Measurements from ENCODE around the gene SLC5A12. TPM values are rescaled to one million over a fixed set of nuclear protein-coding genes. Genes with fewer than 3 reads are reported as not detected.

Gene SLC5A12
- total and polyA plus RNA-seq, 2 donors, result 0.05 to 0.18 TPM

DNA sequence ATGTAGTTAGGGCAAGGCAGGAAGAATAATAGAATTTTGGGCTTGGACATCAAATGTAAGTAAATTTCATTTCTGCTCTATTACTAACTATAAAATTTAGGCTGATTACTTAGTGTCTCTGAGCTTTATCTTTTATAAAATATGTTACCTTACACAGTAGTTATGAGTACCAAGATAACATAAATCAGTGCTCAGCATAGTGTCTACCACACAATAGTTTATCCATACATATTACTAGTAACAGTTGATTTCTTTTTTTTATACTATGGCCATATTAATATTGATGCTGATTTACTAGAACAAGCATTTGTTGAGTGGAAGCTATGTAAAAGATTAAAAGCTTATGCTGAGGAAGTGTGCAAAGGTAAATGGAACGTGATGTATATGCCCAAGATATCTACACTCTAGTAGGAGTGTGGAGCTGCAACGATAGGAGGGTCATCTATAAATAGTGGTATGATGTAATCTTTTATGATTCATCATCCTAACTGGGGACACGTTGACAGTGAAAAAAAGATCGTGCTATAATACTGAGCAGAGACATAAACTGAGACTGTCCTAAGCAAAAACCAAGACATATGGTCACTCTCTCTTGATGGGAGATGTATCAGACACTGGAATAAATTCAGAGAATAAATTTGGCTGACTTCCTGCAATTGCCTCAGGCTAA, 8.7 kb upstream of the SLC5A12 start:
- no peak overlapping the region for H3K4me3 ChIP-seq (ENCODE audit: low read length in 2 of 2)
- WGBS, result 86% methylated on average over 4 of the region's 4 CpGs
- no peak for DNase-seq (ENCODE audit: low read depth in 6 of 9, low spot score in 9 of 9)
- H3K36me3 ChIP-seq (ENCODE audit: control insufficient read depth in 2 of 2, insufficient read depth in 2 of 2, low read length in 1 of 2), result no peaks in the 10 kb centered on the region
- H3K27me3 ChIP-seq (ENCODE audit: control insufficient read depth in 2 of 2, insufficient read depth in 1 of 2, low read length in 1 of 2), result no peaks in the 10 kb centered on the region
- no peak overlapping the region for H3K27ac ChIP-seq (ENCODE audit: low read depth in 1 of 2, low read length in 1 of 2)
- no peaks in the 10 kb centered on the region for H3K4me1 ChIP-seq (ENCODE audit: control insufficient read depth in 2 of 2, insufficient read depth in 2 of 2, low read length in 2 of 2)
- H3K9me3 ChIP-seq (ENCODE audit: control insufficient read depth in 2 of 2, insufficient read depth in 1 of 2, low read length in 1 of 2), result no peaks in the 10 kb centered on the region

DNA sequence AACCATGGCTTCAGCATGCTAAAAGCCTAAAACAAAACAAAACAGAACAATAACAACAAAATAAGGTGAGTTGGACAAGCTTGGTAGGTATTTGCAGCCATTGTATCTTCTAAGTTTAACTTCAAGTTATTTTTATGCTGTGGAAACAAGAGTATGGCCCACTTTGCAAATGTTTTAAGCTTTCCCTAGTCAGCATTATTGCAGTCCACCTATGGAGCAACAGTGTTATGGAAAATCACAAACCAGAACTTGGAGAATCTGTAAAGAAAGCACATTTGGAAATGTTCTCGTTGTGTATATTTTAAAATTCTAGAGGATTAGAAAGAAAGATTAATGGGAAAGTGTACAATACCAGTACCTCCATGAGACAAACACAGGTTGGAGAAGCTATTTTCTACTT, 7.4 kb upstream of the SLC5A12 start:
- no peaks in the 10 kb centered on the region for H3K36me3 ChIP-seq (ENCODE audit: control insufficient read depth in 2 of 2, insufficient read depth in 2 of 2, low read length in 1 of 2)
- WGBS, result 85% methylated on average over 1 of the region's 1 CpG

DNA sequence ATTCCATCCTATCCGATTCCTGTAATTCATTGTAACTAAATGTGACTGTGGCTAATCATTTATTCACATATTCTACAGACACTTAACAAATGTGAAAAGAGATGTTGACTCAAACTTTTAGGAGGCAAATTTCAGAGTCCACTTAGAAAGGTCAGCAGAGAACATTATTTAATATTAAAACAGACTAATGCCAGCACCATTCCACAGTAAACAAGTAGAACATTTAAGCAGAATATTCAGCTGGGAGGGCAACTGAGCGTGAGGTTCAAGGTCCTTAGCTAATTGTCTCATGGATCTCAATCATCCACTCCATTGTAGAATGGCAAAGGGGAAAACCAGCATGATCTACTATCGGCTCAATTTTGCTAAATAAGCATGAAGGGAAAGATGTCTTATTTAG, 5.1 kb upstream of the SLC5A12 start:
- no peak for DNase-seq (ENCODE audit: low read depth in 6 of 9, low spot score in 9 of 9)
- 91% methylated on average over 3 of the region's 3 CpGs for WGBS
- H3K27me3 ChIP-seq (ENCODE audit: control insufficient read depth in 2 of 2, insufficient read depth in 1 of 2, low read length in 1 of 2), result no peaks in the 10 kb centered on the region
- no peaks in the 10 kb centered on the region for H3K4me1 ChIP-seq (ENCODE audit: control insufficient read depth in 2 of 2, insufficient read depth in 2 of 2, low read length in 2 of 2)
- H3K4me3 ChIP-seq (ENCODE audit: low read length in 2 of 2), result no peak overlapping the region
- no peaks in the 10 kb centered on the region for H3K36me3 ChIP-seq (ENCODE audit: control insufficient read depth in 2 of 2, insufficient read depth in 2 of 2, low read length in 1 of 2)
- no peaks in the 10 kb centered on the region for H3K9me3 ChIP-seq (ENCODE audit: control insufficient read depth in 2 of 2, insufficient read depth in 1 of 2, low read length in 1 of 2)
- H3K27ac ChIP-seq (ENCODE audit: low read depth in 1 of 2, low read length in 1 of 2), result no peak overlapping the region

More for the DNA sequence above, 7.4 kb upstream of the SLC5A12 start:
- DNase-seq (ENCODE audit: low read depth in 6 of 9, low spot score in 9 of 9), result no peak
- H3K27me3 ChIP-seq (ENCODE audit: control insufficient read depth in 2 of 2, insufficient read depth in 1 of 2, low read length in 1 of 2), result no peaks in the 10 kb centered on the region
- no peaks in the 10 kb centered on the region for H3K4me1 ChIP-seq (ENCODE audit: control insufficient read depth in 2 of 2, insufficient read depth in 2 of 2, low read length in 2 of 2)
- no peak overlapping the region for H3K27ac ChIP-seq (ENCODE audit: low read depth in 1 of 2, low read length in 1 of 2)
- H3K4me3 ChIP-seq (ENCODE audit: low read length in 2 of 2), result no peak overlapping the region
- no peaks in the 10 kb centered on the region for H3K9me3 ChIP-seq (ENCODE audit: control insufficient read depth in 2 of 2, insufficient read depth in 1 of 2, low read length in 1 of 2)

DNA sequence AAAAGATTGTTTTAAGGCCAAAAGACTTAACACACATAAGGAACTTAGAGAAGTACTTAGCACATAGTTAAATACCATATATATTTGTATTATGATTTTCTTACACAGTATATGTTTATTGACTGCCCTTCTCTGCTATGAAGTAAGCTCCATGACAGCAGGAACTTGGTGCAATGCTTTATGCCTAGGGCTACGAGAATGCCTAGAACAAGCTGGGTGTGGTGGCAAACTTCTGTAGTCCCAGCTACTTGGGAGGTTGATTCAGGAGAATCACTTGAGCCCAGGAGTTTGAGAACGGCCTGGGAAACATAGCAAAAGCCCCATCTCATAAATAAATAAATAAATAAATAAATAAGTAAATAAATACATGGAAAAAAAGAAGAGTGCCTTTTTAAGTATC, 1.9 kb downstream of the SLC5A12 start:
- Histone ChIP-seq H3K36me3 (ENCODE audit: control insufficient read depth in 2 of 2, insufficient read depth in 2 of 2, low read length in 1 of 2) (no peaks in the 10 kb centered on the region), H3K9me3 (ENCODE audit: control insufficient read depth in 2 of 2, insufficient read depth in 1 of 2, low read length in 1 of 2) (no peaks in the 10 kb centered on the region), H3K27me3 (ENCODE audit: control insufficient read depth in 2 of 2, insufficient read depth in 1 of 2, low read length in 1 of 2) (no peaks in the 10 kb centered on the region), H3K4me1 (ENCODE audit: control insufficient read depth in 2 of 2, insufficient read depth in 2 of 2, low read length in 2 of 2) (no peaks in the 10 kb centered on the region), H3K4me3 (ENCODE audit: low read length in 2 of 2) (no peak overlapping the region), H3K27ac (ENCODE audit: low read depth in 1 of 2, low read length in 1 of 2) (no peak overlapping the region)
- 74% methylated on average over 2 of the region's 2 CpGs for WGBS
- no peak for DNase-seq (ENCODE audit: low read depth in 6 of 9, low spot score in 9 of 9)

DNA sequence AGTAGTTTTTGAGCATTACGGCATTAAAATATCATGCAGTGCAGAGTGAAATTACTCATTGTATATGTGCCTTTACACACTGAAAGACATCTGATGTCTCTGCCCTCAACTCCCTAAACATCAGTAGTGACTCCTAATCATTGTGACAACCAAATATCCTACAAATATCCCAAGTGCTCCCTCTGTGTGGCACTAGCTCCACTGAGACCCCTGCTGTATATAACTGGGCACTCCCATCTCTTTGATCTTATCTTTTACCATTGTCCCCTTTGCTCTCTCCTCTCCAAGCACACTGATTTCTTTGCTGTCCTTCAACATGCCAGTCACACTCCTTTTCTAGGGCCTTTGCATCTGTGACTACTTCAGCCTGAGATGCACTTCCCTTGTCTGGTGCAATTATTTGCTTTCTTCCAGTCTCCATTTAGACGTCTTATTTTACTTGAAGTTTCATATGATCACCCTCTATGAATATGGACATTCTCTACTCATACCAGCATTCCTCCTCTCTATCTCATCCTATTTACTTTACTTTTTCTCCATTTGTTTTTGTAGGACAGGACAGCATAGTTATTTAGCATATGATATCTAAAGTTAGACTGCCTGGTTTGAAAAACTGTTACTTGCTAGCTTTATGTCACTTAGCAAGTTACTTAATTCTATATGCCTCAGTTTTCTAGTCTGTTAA, 2.4 kb downstream of the SLC5A12 start:
- no peaks in the 10 kb centered on the region for H3K9me3 ChIP-seq (ENCODE audit: control insufficient read depth in 2 of 2, insufficient read depth in 1 of 2, low read length in 1 of 2)
- H3K4me3 ChIP-seq (ENCODE audit: low read length in 2 of 2), result no peak overlapping the region
- no peaks in the 10 kb centered on the region for H3K4me1 ChIP-seq (ENCODE audit: control insufficient read depth in 2 of 2, insufficient read depth in 2 of 2, low read length in 2 of 2)
- no peaks in the 10 kb centered on the region for H3K27me3 ChIP-seq (ENCODE audit: control insufficient read depth in 2 of 2, insufficient read depth in 1 of 2, low read length in 1 of 2)
- no peaks in the 10 kb centered on the region for H3K36me3 ChIP-seq (ENCODE audit: control insufficient read depth in 2 of 2, insufficient read depth in 2 of 2, low read length in 1 of 2)
- WGBS, result 73% methylated on average over 2 of the region's 2 CpGs
- DNase-seq (ENCODE audit: low read depth in 6 of 9, low spot score in 9 of 9), result no peak
- no peak overlapping the region for H3K27ac ChIP-seq (ENCODE audit: low read depth in 1 of 2, low read length in 1 of 2)

DNA sequence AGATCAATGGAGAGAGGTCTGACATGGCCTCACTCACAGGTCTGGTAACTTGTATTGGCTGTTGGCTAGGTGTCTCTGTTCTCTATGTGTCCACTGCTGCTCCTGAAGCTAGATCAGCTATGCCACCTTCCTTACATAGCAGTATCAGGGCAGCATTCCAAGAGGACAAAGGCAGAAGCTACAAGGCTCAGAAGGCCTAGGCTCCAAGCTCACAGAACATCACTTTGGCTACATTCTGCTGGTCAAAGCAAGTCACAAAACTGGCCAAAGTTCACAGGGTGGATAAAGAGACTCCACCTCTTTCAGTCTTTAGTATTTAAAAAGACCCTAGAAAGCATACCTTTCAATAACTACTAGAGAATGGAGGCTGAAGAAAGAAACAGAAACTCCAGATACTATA, 4.1 kb downstream of the SLC5A12 start:
- Histone ChIP-seq H3K36me3 (ENCODE audit: control insufficient read depth in 2 of 2, insufficient read depth in 2 of 2, low read length in 1 of 2) (no peaks in the 10 kb centered on the region), H3K9me3 (ENCODE audit: control insufficient read depth in 2 of 2, insufficient read depth in 1 of 2, low read length in 1 of 2) (no peaks in the 10 kb centered on the region), H3K4me3 (ENCODE audit: low read length in 2 of 2) (no peak overlapping the region), H3K4me1 (ENCODE audit: control insufficient read depth in 2 of 2, insufficient read depth in 2 of 2, low read length in 2 of 2) (no peaks in the 10 kb centered on the region), H3K27ac (ENCODE audit: low read depth in 1 of 2, low read length in 1 of 2) (no peak overlapping the region), H3K27me3 (ENCODE audit: control insufficient read depth in 2 of 2, insufficient read depth in 1 of 2, low read length in 1 of 2) (no peaks in the 10 kb centered on the region)
- DNase-seq (ENCODE audit: low read depth in 6 of 9, low spot score in 9 of 9), result no peak

DNA sequence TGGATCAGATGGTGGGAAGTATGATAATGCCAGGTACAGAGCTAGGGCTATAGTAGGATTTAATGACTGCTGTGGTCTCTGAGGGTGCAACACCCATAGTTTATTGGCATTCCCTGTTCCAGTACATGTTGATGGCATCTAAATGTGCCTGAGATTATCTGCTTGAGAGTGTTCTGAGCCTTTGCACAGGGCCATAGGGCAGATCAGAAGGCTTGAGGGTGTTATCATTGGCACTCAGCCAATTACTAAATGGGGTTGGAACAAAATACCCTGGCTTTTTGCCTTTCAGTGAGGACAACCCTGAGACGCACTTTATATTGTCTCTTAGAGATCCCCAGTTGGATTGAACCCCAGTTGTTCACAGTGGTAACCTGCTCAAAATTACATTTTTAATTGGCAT, 6.7 kb downstream of the SLC5A12 start:
- Histone ChIP-seq H3K4me1 (ENCODE audit: control insufficient read depth in 2 of 2, insufficient read depth in 2 of 2, low read length in 2 of 2) (no peaks in the 10 kb centered on the region), H3K27me3 (ENCODE audit: control insufficient read depth in 2 of 2, insufficient read depth in 1 of 2, low read length in 1 of 2) (no peaks in the 10 kb centered on the region), H3K27ac (ENCODE audit: low read depth in 1 of 2, low read length in 1 of 2) (no peak overlapping the region), H3K9me3 (ENCODE audit: control insufficient read depth in 2 of 2, insufficient read depth in 1 of 2, low read length in 1 of 2) (no peaks in the 10 kb centered on the region), H3K4me3 (ENCODE audit: low read length in 2 of 2) (no peak overlapping the region), H3K36me3 (ENCODE audit: control insufficient read depth in 2 of 2, insufficient read depth in 2 of 2, low read length in 1 of 2) (no peaks in the 10 kb centered on the region)
- DNase-seq (ENCODE audit: low read depth in 6 of 9, low spot score in 9 of 9), result no peak
- 94% methylated on average over 1 of the region's 1 CpG for WGBS

DNA sequence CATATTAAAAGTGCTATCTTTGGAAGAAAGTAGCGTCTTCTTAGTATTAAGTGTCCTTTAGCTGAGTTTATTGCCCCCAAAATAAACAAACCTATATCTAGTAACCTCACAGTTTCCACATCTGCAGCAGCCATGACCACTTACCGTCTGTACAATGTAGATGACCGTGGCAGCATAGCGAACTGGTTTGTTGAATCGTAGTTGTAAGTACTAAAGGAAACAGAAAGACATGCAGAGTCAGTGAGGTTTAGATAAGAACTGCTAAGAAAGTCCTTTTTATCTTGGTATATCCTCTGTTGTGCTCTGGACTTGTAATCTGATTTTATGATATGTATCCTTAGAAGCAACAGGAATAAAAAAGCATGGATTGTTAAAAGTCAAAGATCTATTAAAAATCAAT, 9.4 kb downstream of the SLC5A12 start:
- 67% methylated on average over 5 of the region's 5 CpGs for WGBS
- no peaks in the 10 kb centered on the region for H3K27me3 ChIP-seq (ENCODE audit: control insufficient read depth in 2 of 2, insufficient read depth in 1 of 2, low read length in 1 of 2)

DNA sequence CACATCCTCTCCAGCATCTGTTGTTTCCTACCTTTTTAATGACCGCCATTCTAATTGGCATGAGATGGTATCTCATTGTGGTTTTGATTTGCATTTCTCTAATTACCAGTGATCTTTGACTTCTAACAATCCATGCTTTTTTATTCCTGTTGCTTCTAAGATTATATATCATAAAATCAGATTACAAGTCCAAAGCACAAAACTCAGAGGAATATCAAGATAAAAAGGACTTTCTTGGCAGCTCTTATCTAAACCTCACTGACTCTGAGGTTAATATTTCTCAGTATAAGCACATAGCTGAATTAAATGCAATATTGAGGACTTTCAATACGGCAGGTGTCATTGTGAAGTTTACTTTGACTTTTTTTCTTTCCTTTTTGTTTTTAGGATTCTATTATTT, 11.4 kb downstream of the SLC5A12 start:
- H3K36me3 ChIP-seq (ENCODE audit: control insufficient read depth in 2 of 2, insufficient read depth in 2 of 2, low read length in 1 of 2), result no peaks in the 10 kb centered on the region
- DNase-seq (ENCODE audit: low read depth in 6 of 9, low spot score in 9 of 9), result no peak
- H3K27me3 ChIP-seq (ENCODE audit: control insufficient read depth in 2 of 2, insufficient read depth in 1 of 2, low read length in 1 of 2), result no peaks in the 10 kb centered on the region
- H3K9me3 ChIP-seq (ENCODE audit: control insufficient read depth in 2 of 2, insufficient read depth in 1 of 2, low read length in 1 of 2), result no peaks in the 10 kb centered on the region
- H3K27ac ChIP-seq (ENCODE audit: low read depth in 1 of 2, low read length in 1 of 2), result no peak overlapping the region
- H3K4me1 ChIP-seq (ENCODE audit: control insufficient read depth in 2 of 2, insufficient read depth in 2 of 2, low read length in 2 of 2), result no peaks in the 10 kb centered on the region
- 97% methylated on average over 2 of the region's 2 CpGs for WGBS
- no peak overlapping the region for H3K4me3 ChIP-seq (ENCODE audit: low read length in 2 of 2)

More for the DNA sequence above, 9.4 kb downstream of the SLC5A12 start:
- Histone ChIP-seq H3K36me3 (ENCODE audit: control insufficient read depth in 2 of 2, insufficient read depth in 2 of 2, low read length in 1 of 2) (no peaks in the 10 kb centered on the region), H3K9me3 (ENCODE audit: control insufficient read depth in 2 of 2, insufficient read depth in 1 of 2, low read length in 1 of 2) (no peaks in the 10 kb centered on the region), H3K27ac (ENCODE audit: low read depth in 1 of 2, low read length in 1 of 2) (no peak overlapping the region), H3K4me1 (ENCODE audit: control insufficient read depth in 2 of 2, insufficient read depth in 2 of 2, low read length in 2 of 2) (no peaks in the 10 kb centered on the region), H3K4me3 (ENCODE audit: low read length in 2 of 2) (no peak overlapping the region)
- DNase-seq (ENCODE audit: low read depth in 6 of 9, low spot score in 9 of 9), result no peak

All from thymus (tissue), 11 donors.